ENCODE results near the gene UBE2V1. TPM values are rescaled to one million over a fixed set of nuclear protein-coding genes. Genes with fewer than 3 reads are reported as not detected.

UBE2V1 gene
- total RNA-seq, 1 experiment from 2014 or later: 203 TPM

- no TSS peak for BruUV-seq (replicated peaks)
- TF ChIP-seq CTCF (conservative IDR thresholded peaks at IDR 0.05; ENCODE audit: low read depth, low read length) (no peak), EZH2 (IDR thresholded peaks at IDR 0.05; ENCODE audit: borderline replicate concordance, low read depth, low read length, poor library complexity, severe bottlenecking) (no peak)
- Histone ChIP-seq H3K4me1 (ENCODE audit: insufficient read depth, low read length, poor library complexity, severe bottlenecking) (peaks cover 1% of the 10 kb centered on the region), H3K9me3 (ENCODE audit: low read depth, low read length, poor library complexity, severe bottlenecking) (no peaks in the 10 kb centered on the region), H3K27me3 (replicated peaks; ENCODE audit: insufficient read depth, low read depth, low read length, poor library complexity) (no peaks in the 10 kb centered on the region), H3K36me3 (ENCODE audit: insufficient read depth, low read length, poor library complexity, severe bottlenecking) (no peaks in the 10 kb centered on the region), H3K4me3 (ENCODE audit: low read depth, low read length, poor library complexity, severe bottlenecking) (no peak overlapping the region), H3K27ac (ENCODE audit: low read depth, low read length, poor library complexity, severe bottlenecking) (no peak overlapping the region)
- CTCF ChIA-PET: interaction anchor here (1.0 kb wide), 1 partner anchor 62 kb away, joined by 5 read pairs; no protein-coding TSS in a partner anchor
- intact Hi-C loops (cut with micrococcal nuclease; ENCODE audit: unreplicated experiment): no loop called here
- no peak for DNase-seq (ENCODE audit: low spot score)
- POLR2A ChIA-PET (ENCODE audit: low non-redundant PET): interaction anchor here (0.6 kb wide), 1 partner anchor 73 kb away, joined by 12 read pairs; no protein-coding TSS in a partner anchor
Observed at GRCh38 chr20:50041246-50041873, 71.6 kb downstream of the UBE2V1 start.

GRCh38 chr20:50040432-50041245 lies 72.3 kb downstream of the UBE2V1 start:
- Histone ChIP-seq H3K9me3 (ENCODE audit: low read depth, low read length, poor library complexity, severe bottlenecking) (no peaks in the 10 kb centered on the region), H3K36me3 (ENCODE audit: insufficient read depth, low read length, poor library complexity, severe bottlenecking) (no peaks in the 10 kb centered on the region), H3K4me1 (ENCODE audit: insufficient read depth, low read length, poor library complexity, severe bottlenecking) (no peaks in the 10 kb centered on the region), H3K27ac (ENCODE audit: low read depth, low read length, poor library complexity, severe bottlenecking) (no peak overlapping the region), H3K27me3 (replicated peaks; ENCODE audit: insufficient read depth, low read depth, low read length, poor library complexity) (no peaks in the 10 kb centered on the region), H3K4me3 (ENCODE audit: low read depth, low read length, poor library complexity, severe bottlenecking) (no peak overlapping the region)
- intact Hi-C loops (cut with micrococcal nuclease; ENCODE audit: unreplicated experiment): no loop called here
- no peak for DNase-seq (ENCODE audit: low spot score)
- TF ChIP-seq CTCF (conservative IDR thresholded peaks at IDR 0.05; ENCODE audit: low read depth, low read length) (no peak), EZH2 (IDR thresholded peaks at IDR 0.05; ENCODE audit: borderline replicate concordance, low read depth, low read length, poor library complexity, severe bottlenecking) (no peak)
- CTCF ChIA-PET: no interaction called here
- POLR2A ChIA-PET (ENCODE audit: low non-redundant PET): interaction anchor here (0.6 kb wide), 1 partner anchor 74 kb away, joined by 12 read pairs; no protein-coding TSS in a partner anchor
- no TSS peak for BruUV-seq (replicated peaks)

- intact Hi-C loops (cut with micrococcal nuclease; ENCODE audit: unreplicated experiment): no loop called here
- Histone ChIP-seq H3K9me3 (ENCODE audit: low read depth, low read length, poor library complexity, severe bottlenecking) (no peaks in the 10 kb centered on the region), H3K27me3 (replicated peaks; ENCODE audit: insufficient read depth, low read depth, low read length, poor library complexity) (no peaks in the 10 kb centered on the region), H3K4me1 (ENCODE audit: insufficient read depth, low read length, poor library complexity, severe bottlenecking) (no peaks in the 10 kb centered on the region), H3K36me3 (ENCODE audit: insufficient read depth, low read length, poor library complexity, severe bottlenecking) (no peaks in the 10 kb centered on the region), H3K4me3 (ENCODE audit: low read depth, low read length, poor library complexity, severe bottlenecking) (no peak overlapping the region), H3K27ac (ENCODE audit: low read depth, low read length, poor library complexity, severe bottlenecking) (no peak overlapping the region)
- no peak for DNase-seq (ENCODE audit: low spot score)
- TF ChIP-seq CTCF (conservative IDR thresholded peaks at IDR 0.05; ENCODE audit: low read depth, low read length) (no peak), EZH2 (IDR thresholded peaks at IDR 0.05; ENCODE audit: borderline replicate concordance, low read depth, low read length, poor library complexity, severe bottlenecking) (no peak)
- no TSS peak for BruUV-seq (replicated peaks)
- CTCF ChIA-PET: no interaction called here
- POLR2A ChIA-PET (ENCODE audit: low non-redundant PET): no interaction called here
Observed at GRCh38 chr20:50039706-50040431, 73.1 kb downstream of the UBE2V1 start.
